H1 (cell line): ENCODE results near the gene FRMPD4. TPM values are rescaled to one million over a fixed set of nuclear protein-coding genes. Genes with fewer than 3 reads are reported as not detected.
A peak's percentile ranks its signal among the peaks of the same experiment; 100 is the strongest.

Experiments used
- ATF2 ChIP-seq: IDR thresholded peaks from 2 replicates; pipeline ENCODE4 v1.6.1; 2012; ENCODE audit warnings: low read length, inconsistent platforms
- CHD7 ChIP-seq: fragments of 300-600 bp; sonication (generic); IDR thresholded peaks from 2 replicates; pipeline ENCODE4 v1.7.1; 2012; ENCODE audit warnings: low read length, moderate library complexity, mild to moderate bottlenecking, inconsistent platforms; ENCODE audit not compliant: insufficient replicate concordance
- GTF2F1 ChIP-seq: IDR thresholded peaks from 2 replicates; pipeline ENCODE4 v1.6.1; 2012; ENCODE audit warnings: low read depth, low read length, improper control_type of control experiment, borderline replicate concordance
- KDM5A ChIP-seq: fragments of 200-600 bp; IDR thresholded peaks from 2 replicates; pipeline ENCODE4 v1.7.1; 2012; ENCODE audit warnings: mild to moderate bottlenecking, low read length, inconsistent platforms, mixed read lengths
- MAFK ChIP-seq: IDR thresholded peaks from 2 replicates; pipeline ENCODE4 v1.6.1; 2012; ENCODE audit warnings: low read depth, mild to moderate bottlenecking, improper control_type of control experiment, low read length
- MAX ChIP-seq: IDR thresholded peaks from 2 replicates; pipeline ENCODE4 v1.6.1; 2012; ENCODE audit warnings: inconsistent platforms
- RAD21 ChIP-seq, 2 experiments: IDR thresholded peaks in 1 of 2; conservative IDR thresholded peaks in 1 of 2; 2 replicates each; pipeline ENCODE4 v1.6.1; 2011; ENCODE audit warnings: low read depth in 2 of 2, low read length in 2 of 2, improper control_type of control experiment in 1 of 2, inconsistent platforms in 1 of 2, mild to moderate bottlenecking in 1 of 2, moderate library complexity in 1 of 2
- ZNF274 ChIP-seq: IDR thresholded peaks from 2 replicates; pipeline ENCODE4 v1.7.0; 2012; ENCODE audit warnings: low read length, borderline replicate concordance; ENCODE audit errors: extremely low read depth
- polyA plus RNA-seq, 7 experiments: library from polyadenylated mRNA; depleted of rRNA in 3 of 7; stranded (reverse) in 5 of 7; unstranded in 2 of 7; fragments of >200 nt in 5 of 7; fragments of 200-250 nt in 2 of 7; gene quantifications; 1 replicate in 5 of 7; 2 replicates in 1 of 7; 4 replicates in 1 of 7; pipeline versions ENCODE4 v1.2.1 to v1.2.3, GENCODE V29; 2011 to 2013; ENCODE audit warnings: missing spikeins in 2 of 7, mixed read lengths in 2 of 7
- total RNA-seq: library from RNA; stranded (reverse); fragmentation: NEBNext Ultra II Directional; extraction: Animal tissue kit (Norgen Biotek cat#: 25700); gene quantifications from 2 replicates; pipeline ENCODE4 v1.2.1, GENCODE V29; 2021

FRMPD4 gene
- total and polyA plus RNA-seq, 2 of the 8 experiments (the other 6 are each of a cell fraction or from before 2014, with no cell fraction given): 0.02 to 0.37 TPM

GRCh38 chrX:12463052-12463451 lies 324.8 kb downstream of the FRMPD4 start (continued):
- TF ChIP-seq CHD7: no peak
- peak; percentile 42 to 43 for TF ChIP-seq RAD21 (IDR thresholded peaks at IDR 0.05 in 1 of 2, conservative IDR thresholded peaks at IDR 0.05 in 1 of 2; ENCODE audit: low read depth in 2 of 2, low read length in 2 of 2)
- TF ChIP-seq MAFK: no peak
- no peak for TF ChIP-seq KDM5A
- no peak for TF ChIP-seq MAX
- no peak for TF ChIP-seq GTF2F1
- no peak for TF ChIP-seq ATF2
- no peak for TF ChIP-seq ZNF274
